H9 (cell line): Measurements from ENCODE around the gene VTI1B. TPM values are rescaled to one million over a fixed set of nuclear protein-coding genes. Genes with fewer than 3 reads are reported as not detected.

Experiments
- DNase-seq: peaks from one replicate; pipeline ENCODE4 v3.0.0-alpha.2; 2017
- H2AFZ ChIP-seq: one replicate; pipeline ENCODE4 v1.6.1; 2013; ENCODE audit warnings: mild to moderate bottlenecking, low read length, control low read depth, moderate library complexity
- H2AK5ac ChIP-seq: 2 replicates; pipeline ENCODE4 v1.6.1; 2013; ENCODE audit warnings: low read length, control low read depth, mixed read lengths; ENCODE audit not compliant: insufficient read length
- H2BK120ac ChIP-seq: one replicate; pipeline ENCODE4 v1.6.1; 2013; ENCODE audit warnings: low read depth, mild to moderate bottlenecking, low read length, control low read depth, inconsistent platforms; ENCODE audit not compliant: poor library complexity, severe bottlenecking
- H2BK12ac ChIP-seq: 2 replicates; pipeline ENCODE4 v1.6.1; 2013; ENCODE audit warnings: low read length, control low read depth, mixed read lengths, low read depth; ENCODE audit not compliant: insufficient read length
- H2BK15ac ChIP-seq: 2 replicates; pipeline ENCODE4 v1.6.1; 2013; ENCODE audit warnings: low read depth, low read length, control low read depth
- H2BK20ac ChIP-seq: one replicate; pipeline ENCODE4 v1.6.1; 2013; ENCODE audit warnings: low read depth, mild to moderate bottlenecking, low read length, control low read depth, inconsistent platforms; ENCODE audit not compliant: poor library complexity, severe bottlenecking
- H2BK5ac ChIP-seq: 2 replicates; pipeline ENCODE4 v1.6.1; 2013; ENCODE audit warnings: low read length, control low read depth, mixed read lengths; ENCODE audit not compliant: insufficient read length
- H3K14ac ChIP-seq: 2 replicates; pipeline ENCODE4 v1.6.1; 2013; ENCODE audit warnings: low read length, control low read depth; ENCODE audit not compliant: insufficient read depth
- H3K18ac ChIP-seq: 2 replicates; pipeline ENCODE4 v1.6.1; 2013; ENCODE audit warnings: low read depth, mild to moderate bottlenecking, mixed read lengths, low read length, control low read depth; ENCODE audit not compliant: insufficient read length
- H3K23ac ChIP-seq: 2 replicates; pipeline ENCODE4 v1.6.1; 2013; ENCODE audit warnings: low read length, control low read depth, mixed read lengths, low read depth; ENCODE audit not compliant: insufficient read length
- H3K23me2 ChIP-seq: 2 replicates; pipeline ENCODE4 v1.6.1; 2013; ENCODE audit warnings: low read depth, mild to moderate bottlenecking, mixed read lengths, low read length, control low read depth; ENCODE audit not compliant: insufficient read length, poor library complexity, severe bottlenecking
- H3K27ac ChIP-seq: 2 replicates; pipeline ENCODE4 v1.5.1; 2013; ENCODE audit warnings: low read length, control low read depth, mixed read lengths, low read depth; ENCODE audit not compliant: insufficient read length
- H3K27me3 ChIP-seq: 2 replicates; pipeline ENCODE4 v1.6.1; 2013; ENCODE audit warnings: low read length, control low read depth, inconsistent platforms; ENCODE audit not compliant: insufficient read depth
- H3K4ac ChIP-seq: 2 replicates; pipeline ENCODE4 v1.6.1; 2013; ENCODE audit warnings: low read depth, mild to moderate bottlenecking, control low read depth, inconsistent platforms, low read length, moderate library complexity
- H3K4me1 ChIP-seq: 2 replicates; pipeline ENCODE4 v1.6.1; 2013; ENCODE audit warnings: low read length, control low read depth, inconsistent platforms; ENCODE audit not compliant: insufficient read depth
- H3K4me2 ChIP-seq: 2 replicates; pipeline ENCODE4 v1.6.1; 2013; ENCODE audit warnings: low read length, control low read depth, mixed read lengths; ENCODE audit not compliant: insufficient read length, insufficient read depth
- H3K56ac ChIP-seq: 2 replicates; pipeline ENCODE4 v1.6.1; 2013; ENCODE audit warnings: low read depth, mild to moderate bottlenecking, mixed read lengths, low read length, control low read depth; ENCODE audit not compliant: insufficient read length
- H3K79me1 ChIP-seq: 2 replicates; pipeline ENCODE4 v1.6.1; 2013; ENCODE audit warnings: low read depth, mild to moderate bottlenecking, moderate library complexity, low read length, control low read depth, inconsistent platforms; ENCODE audit not compliant: insufficient read depth, poor library complexity, severe bottlenecking
- H3K79me2 ChIP-seq: 2 replicates; pipeline ENCODE4 v1.6.1; 2013; ENCODE audit warnings: low read length, control low read depth, inconsistent platforms; ENCODE audit not compliant: insufficient read depth
- H3K9ac ChIP-seq: 2 replicates; pipeline ENCODE4 v1.6.1; 2013; ENCODE audit warnings: low read length, control low read depth, mixed read lengths; ENCODE audit not compliant: insufficient read length; ENCODE audit errors: extremely low read depth
- H3K9me3 ChIP-seq: one replicate; pipeline ENCODE4 v1.6.1; 2013; ENCODE audit warnings: low read depth, low read length, inconsistent platforms; ENCODE audit not compliant: control insufficient read depth
- H3T11ph ChIP-seq: one replicate; pipeline ENCODE4 v1.6.1; 2013; ENCODE audit warnings: mild to moderate bottlenecking, low read length, control low read depth, inconsistent platforms
- H4K20me1 ChIP-seq: one replicate; pipeline ENCODE4 v1.6.1; 2013; ENCODE audit not compliant: control insufficient read depth, insufficient read length, insufficient read depth
- H4K5ac ChIP-seq: 2 replicates; pipeline ENCODE4 v1.6.1; 2013; ENCODE audit warnings: low read depth, mild to moderate bottlenecking, mixed read lengths, low read length, control low read depth; ENCODE audit not compliant: insufficient read length
- H4K8ac ChIP-seq: replicated peaks from 2 replicates; pipeline ENCODE4 v1.6.1; 2013; ENCODE audit warnings: low read length, control low read depth, mixed read lengths, low read depth; ENCODE audit not compliant: insufficient read length
- H4K91ac ChIP-seq: 2 replicates; pipeline ENCODE4 v1.6.1; 2013; ENCODE audit warnings: low read depth, mild to moderate bottlenecking, moderate library complexity, mixed read lengths, low read length, control low read depth; ENCODE audit not compliant: insufficient read length
- H3K27ac Mint-ChIP-seq, 3 experiments: 2 replicates in 2 of 3; 3 replicates in 1 of 3; pipeline ENCODE4 v1.8.0; 2020 to 2021; ENCODE audit warnings: mixed read lengths in 3 of 3, mild to moderate bottlenecking in 1 of 3, moderate library complexity in 1 of 3
- H3K27me3 Mint-ChIP-seq: 2 replicates; pipeline ENCODE4 v1.8.0; 2021; ENCODE audit warnings: low read depth, mild to moderate bottlenecking, moderate library complexity, mixed read lengths
- H3K36me3 Mint-ChIP-seq, 3 experiments: 2 replicates in 2 of 3; 3 replicates in 1 of 3; pipeline ENCODE4 v1.8.0; 2020 to 2021; ENCODE audit warnings: low read depth in 3 of 3, mixed read lengths in 3 of 3; ENCODE audit not compliant: insufficient read depth in 1 of 3
- H3K4me1 Mint-ChIP-seq, 2 experiments: 2 replicates each; pipeline ENCODE4 v1.8.0; 2020; ENCODE audit warnings: mixed read lengths in 2 of 2
- H3K4me3 Mint-ChIP-seq, 2 experiments: 2 replicates in 1 of 2; 3 replicates in 1 of 2; pipeline ENCODE4 v1.8.0; 2020 to 2021; ENCODE audit warnings: mild to moderate bottlenecking in 2 of 2, mixed read lengths in 2 of 2, moderate library complexity in 1 of 2
- H3K9me3 Mint-ChIP-seq, 2 experiments: 2 replicates in 1 of 2; 3 replicates in 1 of 2; pipeline ENCODE4 v1.8.0; 2020; ENCODE audit warnings: mild to moderate bottlenecking in 2 of 2, mixed read lengths in 2 of 2, moderate library complexity in 1 of 2
- WGBS: extraction: QIAGEN DNeasy Blood & Tissue Kit; methylation state at CpG from one replicate; pipeline ENCODE4 v1.1.7; 2013; ENCODE audit warnings: missing lambda C conversion rate, low lambda C conversion rate, mixed read lengths; ENCODE audit not compliant: insufficient read length; ENCODE audit errors: extremely low coverage; 5-methylcytosine and 5-hydroxymethylcytosine counted together
- total RNA-seq: library from RNA; stranded (reverse); gene quantifications from 2 replicates; pipeline ENCODE4 v1.2.1, GENCODE V29; 2021
- TF ChIP-seq, protein P1 (sequence below): fragments of 200-600 bp; sonication (generic); conservative IDR thresholded peaks from 3 replicates; pipeline ENCODE4 v1.8.0; 2021; ENCODE audit warnings: antibody characterized with exemption, mild to moderate bottlenecking

VTI1B gene
- total RNA-seq, 1 experiment from 2014 or later = 118 TPM

DNA sequence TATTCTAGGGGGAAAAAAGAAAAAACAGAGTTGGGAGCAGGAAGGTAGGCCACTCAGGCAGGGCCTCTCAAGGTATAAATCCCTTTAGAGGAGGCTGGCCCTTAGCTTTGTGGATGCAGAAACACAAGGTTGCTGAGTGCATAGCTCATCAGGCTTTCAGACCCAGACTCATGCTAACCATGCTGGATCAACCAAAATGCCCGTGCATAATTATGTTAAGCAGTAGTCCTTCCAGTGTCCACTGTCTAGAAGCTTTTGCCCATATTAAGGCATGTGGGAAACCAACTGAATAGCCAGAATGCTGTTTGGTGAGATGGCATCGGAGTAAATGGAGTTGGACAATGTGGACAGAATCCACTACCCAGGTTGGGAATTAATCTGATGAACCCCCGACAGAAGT, 35.8 kb downstream of the VTI1B start:
- H3K23me2 ChIP-seq = no peaks in the 10 kb centered on the region
- no peak overlapping the region for H2AK5ac ChIP-seq
- H3K9ac ChIP-seq = no peak overlapping the region
- no peak overlapping the region for H2BK5ac ChIP-seq
- no peaks in the 10 kb centered on the region for H3K9me3 Mint-ChIP-seq
- H3K27me3 Mint-ChIP-seq = no peaks in the 10 kb centered on the region
- H3K4me3 Mint-ChIP-seq = no peak overlapping the region
- no peak overlapping the region for H3K18ac ChIP-seq
- H3K36me3 Mint-ChIP-seq = peaks cover 0 to 9% (median 4%) of the 10 kb centered on the region in 3 experiments; a peak in 5 of 7 replicates
- TF ChIP-seq, protein P1, sequence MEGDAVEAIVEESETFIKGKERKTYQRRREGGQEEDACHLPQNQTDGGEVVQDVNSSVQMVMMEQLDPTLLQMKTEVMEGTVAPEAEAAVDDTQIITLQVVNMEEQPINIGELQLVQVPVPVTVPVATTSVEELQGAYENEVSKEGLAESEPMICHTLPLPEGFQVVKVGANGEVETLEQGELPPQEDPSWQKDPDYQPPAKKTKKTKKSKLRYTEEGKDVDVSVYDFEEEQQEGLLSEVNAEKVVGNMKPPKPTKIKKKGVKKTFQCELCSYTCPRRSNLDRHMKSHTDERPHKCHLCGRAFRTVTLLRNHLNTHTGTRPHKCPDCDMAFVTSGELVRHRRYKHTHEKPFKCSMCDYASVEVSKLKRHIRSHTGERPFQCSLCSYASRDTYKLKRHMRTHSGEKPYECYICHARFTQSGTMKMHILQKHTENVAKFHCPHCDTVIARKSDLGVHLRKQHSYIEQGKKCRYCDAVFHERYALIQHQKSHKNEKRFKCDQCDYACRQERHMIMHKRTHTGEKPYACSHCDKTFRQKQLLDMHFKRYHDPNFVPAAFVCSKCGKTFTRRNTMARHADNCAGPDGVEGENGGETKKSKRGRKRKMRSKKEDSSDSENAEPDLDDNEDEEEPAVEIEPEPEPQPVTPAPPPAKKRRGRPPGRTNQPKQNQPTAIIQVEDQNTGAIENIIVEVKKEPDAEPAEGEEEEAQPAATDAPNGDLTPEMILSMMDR = no peak
- no peak overlapping the region for H2BK20ac ChIP-seq
- H4K8ac ChIP-seq = no peak overlapping the region
- no peak overlapping the region for H2BK120ac ChIP-seq
- no peak overlapping the region for H3K14ac ChIP-seq
- no peak overlapping the region for H3T11ph ChIP-seq
- no peaks in the 10 kb centered on the region for H4K20me1 ChIP-seq
- no peak for DNase-seq
- no peak overlapping the region for H2BK15ac ChIP-seq
- no peak overlapping the region for H4K91ac ChIP-seq
- no peak overlapping the region for H3K4ac ChIP-seq
- H3K23ac ChIP-seq = no peak overlapping the region
- no peaks in the 10 kb centered on the region for H3K4me1 ChIP-seq
- no peak overlapping the region for H4K5ac ChIP-seq
- no peaks in the 10 kb centered on the region for H3K27me3 ChIP-seq
- H3K27ac Mint-ChIP-seq = no peak overlapping the region
- no peak overlapping the region for H3K56ac ChIP-seq
- H3K79me1 ChIP-seq = no peaks in the 10 kb centered on the region
- H3K79me2 ChIP-seq = no peaks in the 10 kb centered on the region
- H3K4me2 ChIP-seq = no peak overlapping the region
- H3K9me3 ChIP-seq = no peaks in the 10 kb centered on the region
- H2AFZ ChIP-seq = no peak overlapping the region
- no peaks in the 10 kb centered on the region for H3K4me1 Mint-ChIP-seq
- WGBS = no CpG with 5 or more reads among the region's 3 CpGs
- H2BK12ac ChIP-seq = no peak overlapping the region
- no peak overlapping the region for H3K27ac ChIP-seq
